GM23248 (cell line): ENCODE data around the gene PPIP5K2. TPM values are rescaled to one million over a fixed set of nuclear protein-coding genes. Genes with fewer than 3 reads are reported as not detected.

ENCODE experiments used
- DNase-seq: peaks from one replicate; pipeline ENCODE4 v3.0.0-alpha.2; 2015
- H2AFZ ChIP-seq: fragments of 200-600 bp; sonication (generic); 2 replicates; pipeline ENCODE4 v1.6.1; 2016; ENCODE audit warnings: antibody characterized with exemption
- H3F3A ChIP-seq: fragments of 200-600 bp; sonication (generic); 2 replicates; pipeline ENCODE4 v1.6.1; 2016; ENCODE audit warnings: mild to moderate bottlenecking, antibody characterized with exemption, mixed run types; ENCODE audit not compliant: insufficient read depth
- H3K27ac ChIP-seq: fragments of 200-600 bp; sonication (generic); 2 replicates; pipeline ENCODE4 v1.5.1; 2016; ENCODE audit warnings: mild to moderate bottlenecking
- H3K27me3 ChIP-seq: fragments of 200-600 bp; sonication (generic); replicated peaks from 2 replicates; pipeline ENCODE4 v1.6.1; 2016; ENCODE audit warnings: mild to moderate bottlenecking; ENCODE audit not compliant: insufficient read depth
- H3K36me3 ChIP-seq: fragments of 200-600 bp; sonication (generic); 2 replicates; pipeline ENCODE4 v1.6.1; 2016; ENCODE audit warnings: low read depth, mild to moderate bottlenecking
- H3K4me1 ChIP-seq: fragments of 200-600 bp; sonication (generic); 2 replicates; pipeline ENCODE4 v1.6.1; 2016; ENCODE audit warnings: mild to moderate bottlenecking; ENCODE audit not compliant: insufficient read depth
- H3K4me2 ChIP-seq: fragments of 200-600 bp; sonication (generic); one replicate; pipeline ENCODE4 v1.6.1; 2016; ENCODE audit warnings: mild to moderate bottlenecking; ENCODE audit not compliant: unreplicated experiment
- H3K4me3 ChIP-seq: fragments of 200-600 bp; sonication (generic); 2 replicates; pipeline ENCODE4 v1.5.1; 2016; ENCODE audit warnings: mild to moderate bottlenecking
- H3K79me2 ChIP-seq: fragments of 200-600 bp; sonication (generic); 2 replicates; pipeline ENCODE4 v1.6.1; 2016; ENCODE audit warnings: mild to moderate bottlenecking; ENCODE audit not compliant: insufficient read depth
- H3K9ac ChIP-seq: fragments of 200-600 bp; sonication (generic); 2 replicates; pipeline ENCODE4 v1.6.1; 2016; ENCODE audit warnings: mild to moderate bottlenecking
- H3K9me2 ChIP-seq: fragments of 200-600 bp; sonication (generic); 2 replicates; pipeline ENCODE4 v1.6.1; 2016; ENCODE audit warnings: mixed run types, mild to moderate bottlenecking, moderate library complexity; ENCODE audit not compliant: insufficient read depth
- H3K9me3 ChIP-seq: fragments of 200-600 bp; sonication (generic); one replicate; pipeline ENCODE4 v1.6.1; 2017; ENCODE audit warnings: low read depth
- H4K20me1 ChIP-seq: fragments of 200-600 bp; sonication (generic); 2 replicates; pipeline ENCODE4 v1.6.0; 2016; ENCODE audit not compliant: insufficient read depth
- EZH2 ChIP-seq: fragments of 200-600 bp; sonication (generic); IDR thresholded peaks from 2 replicates; pipeline ENCODE4 v1.6.1; 2018; ENCODE audit warnings: antibody characterized with exemption, mild to moderate bottlenecking; ENCODE audit not compliant: insufficient read depth, poor library complexity, severe bottlenecking
- EZH2phosphoT487 ChIP-seq: fragments of 200-600 bp; sonication (generic); IDR thresholded peaks from 2 replicates; pipeline ENCODE4 v1.6.1; 2018; ENCODE audit warnings: antibody characterized with exemption, moderate library complexity, mild to moderate bottlenecking, low read depth; ENCODE audit not compliant: insufficient read depth
- WGBS, 2 experiments: methylation state at CpG; one replicate each; pipeline ENCODE4 v1.1.6; 2015 to 2017; ENCODE audit warnings: low lambda C conversion rate in 2 of 2, low coverage in 1 of 2; ENCODE audit errors: missing lambda C conversion rate in 2 of 2; 5-methylcytosine and 5-hydroxymethylcytosine counted together
- in situ Hi-C: fragments of 300-500 bp; cut with MboI; formaldehyde crosslinking; loops from 2 replicates; pipeline ENCODE4 v1.15.0; 2020
- polyA plus RNA-seq: library from polyadenylated mRNA; unstranded; fragments of >200 nt; fragmentation: Nextera tagmentation; extraction: Ambion mirVana; gene quantifications from 2 replicates; pipeline ENCODE4 v1.2.1, GENCODE V29; 2016
- total RNA-seq: library from RNA; depleted of rRNA; stranded (reverse); fragments of >200 nt; shearing (Covaris generic); gene quantifications from 2 replicates; pipeline ENCODE4 v1.2.3, GENCODE V29; 2014

Gene PPIP5K2
- total and polyA plus RNA-seq, 2 experiments from 2014 or later = 47.5 to 65.6 TPM

GRCh38 chr5:103210952-103211351, 90.9 kb downstream of the PPIP5K2 start:
- Histone ChIP-seq H3K4me2 (no peak overlapping the region), H3K9ac (no peak overlapping the region), H2AFZ (no peak overlapping the region), H3K79me2 (no peaks in the 10 kb centered on the region), H3K4me1 (peaks cover 10% of the 10 kb centered on the region), H4K20me1 (no peaks in the 10 kb centered on the region), H3K27ac (no peak overlapping the region), H3K36me3 (no peaks in the 10 kb centered on the region), H3K9me2 (no peaks in the 10 kb centered on the region), H3K9me3 (no peaks in the 10 kb centered on the region), H3F3A (no peaks in the 10 kb centered on the region), H3K4me3 (no peak overlapping the region), H3K27me3 (no peaks in the 10 kb centered on the region)
- WGBS, 2 experiments = 98 to 100% methylated on average over 2 of the region's 2 CpGs
- in situ Hi-C loops = no loop called here
- no peak for DNase-seq
- TF ChIP-seq EZH2 (no peak), EZH2phosphoT487 (no peak)

GRCh38 chr5:103211576-103212561, 91.8 kb downstream of the PPIP5K2 start:
- Histone ChIP-seq H3K4me1 (peaks cover 10% of the 10 kb centered on the region), H3K36me3 (no peaks in the 10 kb centered on the region), H3K79me2 (no peaks in the 10 kb centered on the region), H3K9me2 (no peaks in the 10 kb centered on the region), H3K9ac (no peak overlapping the region), H3K4me3 (no peak overlapping the region), H3F3A (no peaks in the 10 kb centered on the region), H3K27me3 (no peaks in the 10 kb centered on the region), H4K20me1 (no peaks in the 10 kb centered on the region), H3K9me3 (no peaks in the 10 kb centered on the region), H3K27ac (no peak overlapping the region), H3K4me2 (no peak overlapping the region), H2AFZ (no peak overlapping the region)
- TF ChIP-seq EZH2 = no peak
- TF ChIP-seq EZH2phosphoT487 = no peak
- no peak for DNase-seq
- in situ Hi-C loops = no loop called here
- WGBS, 2 experiments = 98 to 99% methylated on average over 2 of the region's 2 CpGs

- no peaks in the 10 kb centered on the region for H3K9me2 ChIP-seq
- 25 to 35% methylated on average over 2 of the region's 2 CpGs for WGBS, 2 experiments
- H2AFZ ChIP-seq = no peak overlapping the region
- H3K27ac ChIP-seq = no peak overlapping the region
- no peaks in the 10 kb centered on the region for H3K79me2 ChIP-seq
- H3K27me3 ChIP-seq = no peaks in the 10 kb centered on the region
- H3K36me3 ChIP-seq = no peaks in the 10 kb centered on the region
- H3K4me3 ChIP-seq = no peak overlapping the region
- TF ChIP-seq EZH2phosphoT487 (no peak), EZH2 (no peak)
- H4K20me1 ChIP-seq = no peaks in the 10 kb centered on the region
- H3K4me2 ChIP-seq = no peak overlapping the region
- no peaks in the 10 kb centered on the region for H3K9me3 ChIP-seq
- H3K4me1 ChIP-seq = 0 out of 2 replicates have a peak, but pooled peaks cover 5% of the 10 kb centered on the region
- no peak for DNase-seq
- no peaks in the 10 kb centered on the region for H3F3A ChIP-seq
- H3K9ac ChIP-seq = no peak overlapping the region
- in situ Hi-C loops = no loop called here
Measured at GRCh38 chr5:103216137-103216536, 96.0 kb downstream of the PPIP5K2 start.

GRCh38 chr5:103216697-103217096, 96.6 kb downstream of the PPIP5K2 start:
- H3K9ac ChIP-seq = no peak overlapping the region
- no peak overlapping the region for H3K27ac ChIP-seq
- H3K4me3 ChIP-seq = no peak overlapping the region
- H4K20me1 ChIP-seq = no peaks in the 10 kb centered on the region
- no peaks in the 10 kb centered on the region for H3F3A ChIP-seq
- H3K36me3 ChIP-seq = no peaks in the 10 kb centered on the region
- no peak for DNase-seq
- no peaks in the 10 kb centered on the region for H3K9me3 ChIP-seq
- H3K79me2 ChIP-seq = no peaks in the 10 kb centered on the region
- WGBS, 2 experiments = 61 to 71% methylated on average over 2 of the region's 2 CpGs
- H3K4me1 ChIP-seq = 0 out of 2 replicates have a peak, but pooled peaks cover 5% of the 10 kb centered on the region
- H3K27me3 ChIP-seq = no peaks in the 10 kb centered on the region
- H3K4me2 ChIP-seq = no peak overlapping the region
- TF ChIP-seq EZH2 (no peak), EZH2phosphoT487 (no peak)
- in situ Hi-C loops = no loop called here
- no peaks in the 10 kb centered on the region for H3K9me2 ChIP-seq
- no peak overlapping the region for H2AFZ ChIP-seq
